Testis (tissue), 3 donors: ENCODE data around the gene ENTPD8. TPM values are rescaled to one million over a fixed set of nuclear protein-coding genes. Genes with fewer than 3 reads are reported as not detected.
"Not testable (repeated sequence)": the region's sequence is repeated elsewhere in the genome, so short reads cannot be mapped to it uniquely, and the experiment has no call there.

Experiments used
- DNase-seq: peaks from one replicate; pipeline ENCODE4 v3.0.0-alpha.2; 2019
- H3K27ac ChIP-seq, 2 donors: fragments of 200-600 bp; sonication (generic); one replicate each; pipeline ENCODE4 v1.5.1; 2019
- H3K27me3 ChIP-seq: fragments of 200-600 bp; sonication (generic); one replicate; pipeline ENCODE4 v1.5.1; 2019
- H3K36me3 ChIP-seq: fragments of 200-600 bp; sonication (generic); one replicate; pipeline ENCODE4 v1.5.1; 2017; ENCODE audit warnings: low read depth; ENCODE audit errors: missing control alignments
- H3K4me1 ChIP-seq: fragments of 200-600 bp; sonication (generic); one replicate; pipeline ENCODE4 v1.5.1; 2019
- H3K4me3 ChIP-seq, 2 donors: fragments of 200-600 bp; sonication (generic); one replicate each; pipeline ENCODE4 v1.5.1; 2017 to 2019
- H3K9me3 ChIP-seq: fragments of 200-600 bp; sonication (generic); one replicate; pipeline ENCODE4 v1.5.1; 2017
- POLR2A ChIP-seq: fragments of 450-650 bp; IDR thresholded peaks from one replicate; pipeline ENCODE4 v1.6.1; 2017; ENCODE audit warnings: antibody characterized with exemption, mild to moderate bottlenecking, moderate library complexity
- WGBS, 2 donors: methylation state at CpG; one replicate each; pipeline ENCODE4 v1.1.5; 2018; 5-methylcytosine and 5-hydroxymethylcytosine counted together
- intact Hi-C: fragments of 100-400 bp; cut with DNase I; formaldehyde crosslinking; loops from one replicate; pipeline ENCODE4 v1.15.1; 2023; ENCODE audit warnings: low total_unique reads
- polyA plus RNA-seq: library from polyadenylated mRNA; stranded (reverse); fragments of 350-450 nt; fragmentation: Illumina TruSeq; extraction: RNeasy Lipid Tissue Mini Kit (QIAGEN cat#74804); gene quantifications from one replicate; pipeline ENCODE4 v1.2.3, GENCODE V29; 2014; ENCODE audit warnings: low read depth, low replicate concordance; ENCODE audit not compliant: insufficient read depth
- total RNA-seq, 2 donors: library from RNA; depleted of rRNA; stranded (reverse); fragments of >200 nt; gene quantifications; one replicate each; pipeline ENCODE4 v1.2.3, GENCODE V29; 2016
- TF ChIP-seq, protein P1 (sequence below), 3 experiments: fragments of 450-650 bp in 2 of 3; fragments of 200-600 bp in 1 of 3; sonication (generic) in 1 of 3; IDR thresholded peaks; one replicate each; pipeline ENCODE4 v1.5.1; 2016 to 2019; ENCODE audit warnings: antibody characterized with exemption in 3 of 3, mild to moderate bottlenecking in 2 of 3, moderate library complexity in 1 of 3

The ENTPD8 gene
- total and polyA plus RNA-seq, 3 donors from 2014 or later = 0.37 to 2.2 (median 2.0) TPM

DNA sequence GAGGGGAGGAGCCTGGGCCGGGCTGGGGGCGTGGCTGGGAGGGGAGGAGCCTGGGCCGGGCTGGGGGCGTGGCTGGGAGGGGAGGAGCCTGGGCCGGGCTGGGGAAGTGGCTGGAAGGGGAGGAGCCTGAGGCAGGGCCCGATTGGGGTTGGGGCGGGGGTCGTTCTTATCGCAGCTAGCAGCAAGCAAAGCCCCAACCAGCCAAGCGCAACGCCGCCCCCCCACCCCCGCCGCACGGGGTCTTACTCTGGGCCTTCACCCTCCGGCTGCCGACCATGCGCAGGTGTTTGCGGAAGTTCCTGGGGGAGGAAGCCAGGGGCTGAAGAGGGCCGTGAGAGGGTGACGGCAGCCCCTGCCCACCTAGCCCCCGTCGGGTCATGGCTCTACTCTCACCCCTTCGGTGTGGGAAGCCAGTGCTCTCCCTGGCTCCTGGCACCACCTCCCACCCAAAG lies 13.0 kb upstream of the ENTPD8 start:
- Histone ChIP-seq H3K4me3 (peak overlapping the region; percentile 3 to 35), H3K4me1 (peaks cover 44% of the 10 kb centered on the region), H3K27me3 (no peaks in the 10 kb centered on the region), H3K36me3 (no peaks in the 10 kb centered on the region), H3K9me3 (no peaks in the 10 kb centered on the region), H3K27ac (peak overlapping the region; percentile 77 to 92)
- no peak for DNase-seq
- 28% methylated on average over 12 of the region's 24 CpGs; no CpG with 5 or more reads in 1 of the 2 donors for WGBS, 2 donors
- intact Hi-C loops = no loop called here
- TF ChIP-seq POLR2A = no peak
- TF ChIP-seq, protein P1, sequence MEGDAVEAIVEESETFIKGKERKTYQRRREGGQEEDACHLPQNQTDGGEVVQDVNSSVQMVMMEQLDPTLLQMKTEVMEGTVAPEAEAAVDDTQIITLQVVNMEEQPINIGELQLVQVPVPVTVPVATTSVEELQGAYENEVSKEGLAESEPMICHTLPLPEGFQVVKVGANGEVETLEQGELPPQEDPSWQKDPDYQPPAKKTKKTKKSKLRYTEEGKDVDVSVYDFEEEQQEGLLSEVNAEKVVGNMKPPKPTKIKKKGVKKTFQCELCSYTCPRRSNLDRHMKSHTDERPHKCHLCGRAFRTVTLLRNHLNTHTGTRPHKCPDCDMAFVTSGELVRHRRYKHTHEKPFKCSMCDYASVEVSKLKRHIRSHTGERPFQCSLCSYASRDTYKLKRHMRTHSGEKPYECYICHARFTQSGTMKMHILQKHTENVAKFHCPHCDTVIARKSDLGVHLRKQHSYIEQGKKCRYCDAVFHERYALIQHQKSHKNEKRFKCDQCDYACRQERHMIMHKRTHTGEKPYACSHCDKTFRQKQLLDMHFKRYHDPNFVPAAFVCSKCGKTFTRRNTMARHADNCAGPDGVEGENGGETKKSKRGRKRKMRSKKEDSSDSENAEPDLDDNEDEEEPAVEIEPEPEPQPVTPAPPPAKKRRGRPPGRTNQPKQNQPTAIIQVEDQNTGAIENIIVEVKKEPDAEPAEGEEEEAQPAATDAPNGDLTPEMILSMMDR (IDR thresholded peaks at IDR 0.05) = no peak

DNA sequence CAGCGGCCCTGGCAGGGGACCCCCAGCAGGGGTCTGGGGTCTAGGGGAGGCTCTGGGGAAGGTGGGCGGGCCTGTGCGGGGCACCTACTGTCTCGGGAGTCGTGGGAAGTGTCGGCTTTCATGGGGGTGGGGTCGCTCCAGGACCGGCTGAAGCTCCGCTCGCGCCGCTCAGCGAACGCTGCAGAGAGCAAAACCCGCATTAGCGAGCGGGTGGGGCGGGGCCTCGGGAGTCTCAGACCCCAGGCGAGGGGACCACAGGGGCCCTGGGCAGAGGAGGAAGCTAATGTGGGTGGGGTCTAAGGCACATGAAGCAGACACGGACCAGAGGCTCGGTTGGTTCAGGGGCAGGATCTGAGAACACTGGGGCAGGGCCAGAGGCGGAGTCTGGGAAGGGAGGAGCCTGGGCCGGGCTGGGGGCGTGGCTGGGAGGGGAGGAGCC lies 12.5 kb upstream of the ENTPD8 start:
- WGBS, 2 donors = 44 to 58% methylated on average over 21 to 25 of the region's 25 CpGs
- Histone ChIP-seq H3K4me3 (peak overlapping the region in 1 of 2 donors; percentile 45), H3K27me3 (no peaks in the 10 kb centered on the region), H3K9me3 (no peaks in the 10 kb centered on the region), H3K36me3 (no peaks in the 10 kb centered on the region), H3K27ac (no peak overlapping the region), H3K4me1 (peaks cover 44% of the 10 kb centered on the region)
- TF ChIP-seq, protein P1 (IDR thresholded peaks at IDR 0.05) = no peak
- no peak for TF ChIP-seq POLR2A
- intact Hi-C loops = no loop called here
- DNase-seq = peak; percentile 75

DNA sequence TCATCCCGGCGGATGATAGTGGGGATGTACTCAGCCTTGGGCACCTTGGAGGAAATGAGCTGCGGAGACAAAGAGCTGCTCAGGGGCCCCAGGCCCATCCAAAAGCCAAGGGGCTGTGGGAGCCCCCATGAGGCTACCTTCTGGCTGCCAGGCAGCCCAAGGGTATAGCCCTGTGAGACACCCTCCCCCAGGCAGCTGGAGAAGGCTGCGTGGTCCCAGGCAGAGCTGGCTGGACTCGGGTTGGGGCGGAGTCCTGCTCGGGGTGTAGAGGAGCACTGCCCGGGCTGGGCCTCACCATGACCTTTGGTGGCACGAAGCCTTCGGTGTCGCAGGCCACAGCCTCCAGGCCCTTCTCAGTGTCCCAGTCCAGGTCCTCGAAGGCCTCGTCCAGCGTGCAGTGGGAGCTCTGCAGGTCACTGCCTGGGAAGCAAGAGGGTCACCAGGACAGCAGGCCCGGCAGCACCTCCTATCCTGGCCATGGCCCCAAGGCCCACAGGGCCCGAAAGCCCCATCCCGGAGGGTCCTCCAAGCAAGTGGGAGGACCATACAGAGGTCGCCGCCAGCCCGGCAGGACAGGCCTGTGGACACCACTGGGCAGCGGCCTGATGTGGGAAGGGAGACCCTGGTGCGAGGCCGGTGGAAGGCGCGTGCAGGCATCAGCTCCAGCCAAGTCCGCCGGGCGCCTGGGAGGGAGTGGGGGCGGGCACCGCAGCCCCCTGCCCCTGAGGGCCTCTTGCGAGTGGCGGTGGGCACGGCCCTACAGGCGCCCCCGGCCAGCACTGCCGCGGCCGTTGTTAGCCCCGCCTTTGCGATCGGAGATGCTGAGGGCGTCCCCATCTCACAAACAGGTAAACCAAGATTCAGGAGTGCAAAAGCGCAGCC lies 11.8 kb upstream of the ENTPD8 start:
- H3K27ac ChIP-seq = no peak overlapping the region
- TF ChIP-seq, protein P1 (IDR thresholded peaks at IDR 0.05) = no peak
- TF ChIP-seq POLR2A = no peak
- no peak for DNase-seq
- H3K9me3 ChIP-seq = no peaks in the 10 kb centered on the region
- peak overlapping the region in 1 of 2 donors; percentile 45 for H3K4me3 ChIP-seq
- intact Hi-C loops = no loop called here
- H3K36me3 ChIP-seq = no peaks in the 10 kb centered on the region
- WGBS, 2 donors = 67 to 81% methylated on average over 1 to 42 of the region's 43 CpGs
- peaks cover 38% of the 10 kb centered on the region for H3K4me1 ChIP-seq
- no peaks in the 10 kb centered on the region for H3K27me3 ChIP-seq

DNA sequence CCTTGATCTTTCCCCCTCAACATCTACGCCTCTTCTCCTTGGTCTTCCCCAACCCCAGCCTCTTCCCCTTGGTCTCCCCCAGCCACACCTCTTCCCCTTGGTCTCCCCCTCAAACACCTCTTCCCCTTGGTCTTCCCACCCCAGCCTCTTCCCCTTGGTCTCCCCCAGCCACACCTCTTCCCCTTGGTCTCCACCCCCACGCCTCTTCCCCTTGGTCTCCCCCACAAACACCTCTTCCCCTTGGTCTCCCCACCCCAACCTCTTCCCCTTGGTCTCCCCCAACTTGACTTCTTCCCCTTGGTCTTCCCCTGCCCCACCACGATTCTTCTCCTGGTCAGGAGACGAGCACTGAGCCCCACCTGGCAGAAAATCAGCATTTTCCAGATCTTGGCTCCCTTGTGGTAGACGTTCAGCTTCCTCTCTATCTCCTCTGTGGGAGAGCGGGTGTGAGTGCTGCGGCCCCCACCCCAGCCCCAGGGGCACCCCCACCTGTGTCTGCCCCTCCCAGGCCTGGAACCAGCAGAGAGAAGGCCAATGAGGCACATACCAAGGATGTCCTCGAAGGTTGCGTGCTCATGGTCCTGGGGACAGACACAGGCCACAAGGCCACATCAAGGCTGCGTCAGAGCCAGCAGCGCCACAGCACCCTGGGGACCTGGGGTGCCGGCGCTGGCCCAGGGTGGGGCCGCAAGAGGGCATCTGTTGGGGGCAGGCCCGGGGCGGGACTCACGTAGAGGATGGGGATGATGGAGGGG lies 11.0 kb upstream of the ENTPD8 start:
- TF ChIP-seq, protein P1 (IDR thresholded peaks at IDR 0.05) = no peak
- no peak for TF ChIP-seq POLR2A
- Histone ChIP-seq H3K4me3 (no peak overlapping the region), H3K27ac (no peak overlapping the region), H3K9me3 (no peaks in the 10 kb centered on the region), H3K27me3 (no peaks in the 10 kb centered on the region), H3K4me1 (peaks cover 30% of the 10 kb centered on the region), H3K36me3 (no peaks in the 10 kb centered on the region)
- intact Hi-C loops = no loop called here
- DNase-seq = no peak
- WGBS, 2 donors = 91 to 95% methylated on average over 10 to 17 of the region's 17 CpGs

DNA sequence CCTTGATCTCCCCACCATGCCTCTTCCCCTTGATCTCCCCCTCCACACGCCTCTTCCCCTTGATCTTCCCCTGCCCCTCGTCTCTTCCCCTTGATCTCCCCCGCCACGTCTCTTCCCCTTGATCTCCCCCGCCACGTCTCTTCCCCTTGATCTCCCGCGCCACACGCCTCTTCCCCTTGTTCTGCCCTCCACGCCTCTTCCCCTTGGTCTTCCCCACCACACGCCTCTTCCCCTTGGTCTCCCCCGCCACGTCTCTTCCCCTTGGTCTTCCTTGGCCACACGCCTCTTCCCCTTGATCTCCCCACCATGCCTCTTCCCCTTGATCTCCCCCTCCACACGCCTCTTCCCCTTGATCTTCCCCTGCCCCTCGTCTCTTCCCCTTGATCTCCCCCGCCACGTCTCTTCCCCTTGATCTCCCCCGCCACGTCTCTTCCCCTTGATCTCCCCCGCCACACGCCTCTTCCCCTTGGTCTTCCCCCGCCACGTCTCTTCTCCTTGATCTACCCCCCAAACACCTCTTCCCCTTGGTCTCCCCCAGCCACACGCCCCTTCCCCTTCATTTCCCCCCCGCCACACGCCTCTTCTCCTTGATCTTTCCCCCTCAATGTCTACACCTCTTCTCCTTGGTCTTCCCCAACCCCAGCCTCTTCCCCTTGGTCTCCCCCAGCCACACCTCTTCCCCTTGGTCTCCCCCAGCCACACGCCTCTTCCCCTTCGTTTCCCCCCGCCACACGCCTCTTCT lies 10.3 kb upstream of the ENTPD8 start:
- DNase-seq, H3K4me3 ChIP-seq, H3K9me3 ChIP-seq, H3K27me3 ChIP-seq, intact Hi-C loops, H3K27ac ChIP-seq, H3K36me3 ChIP-seq: not testable (repeated sequence)
- 83 to 85% methylated on average over 6 to 9 of the region's 31 CpGs for WGBS, 2 donors
- H3K4me1 ChIP-seq = peaks cover 22% of the 10 kb centered on the region

DNA sequence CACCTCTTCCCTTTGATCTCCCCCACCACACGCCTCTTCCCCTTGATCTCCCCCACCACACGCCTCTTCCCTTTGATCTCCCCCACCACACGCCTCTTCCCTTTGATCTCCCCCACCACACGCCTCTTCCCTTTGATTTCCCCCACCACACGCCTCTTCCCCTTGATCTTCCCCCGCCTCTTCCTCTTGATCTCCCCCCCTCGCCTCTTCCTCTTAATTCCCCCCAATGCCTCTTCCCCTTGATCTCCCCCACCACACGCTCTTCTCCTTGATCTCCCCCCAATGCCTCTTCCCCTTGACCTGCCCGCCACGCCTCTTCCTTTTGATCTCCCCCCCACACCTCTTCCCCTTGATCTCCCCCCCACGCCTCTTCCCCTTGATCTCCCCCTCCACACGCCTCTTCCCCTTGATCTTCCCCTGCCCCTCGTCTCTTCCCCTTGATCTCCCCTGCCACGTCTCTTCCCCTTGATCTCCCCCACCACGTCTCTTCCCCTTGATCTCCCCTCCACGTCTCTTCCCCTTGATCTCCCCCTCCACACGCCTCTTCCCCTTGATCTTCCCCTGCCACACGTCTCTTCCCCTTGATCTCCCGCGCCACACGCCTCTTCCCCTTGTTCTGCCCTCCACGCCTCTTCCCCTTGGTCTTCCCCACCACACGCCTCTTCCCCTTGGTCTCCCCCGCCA lies 9.5 kb upstream of the ENTPD8 start:
- H3K9me3 ChIP-seq, DNase-seq, H3K36me3 ChIP-seq, intact Hi-C loops, H3K27ac ChIP-seq, H3K27me3 ChIP-seq, H3K4me3 ChIP-seq: not testable (repeated sequence)
- H3K4me1 ChIP-seq = peaks cover 15% of the 10 kb centered on the region
- WGBS, 2 donors = 90 to 91% methylated on average over 8 to 24 of the region's 24 CpGs
